Endodermal cell (in vitro differentiated cells): ENCODE results near the gene MRPL33. TPM values are rescaled to one million over a fixed set of nuclear protein-coding genes. Genes with fewer than 3 reads are reported as not detected.

Source experiments
- DNase-seq: peaks from one replicate; pipeline ENCODE4 v3.0.0-alpha.2; 2017
- H3K27ac ChIP-seq: 2 replicates; pipeline ENCODE4 v1.5.1; 2013; ENCODE audit warnings: mild to moderate bottlenecking, low read depth, low read length, moderate library complexity
- H3K27me3 ChIP-seq: 2 replicates; pipeline ENCODE4 v1.6.1; 2013; ENCODE audit warnings: mild to moderate bottlenecking, low read length, moderate library complexity; ENCODE audit not compliant: insufficient read depth, control insufficient read depth, poor library complexity, severe bottlenecking
- H3K36me3 ChIP-seq: 2 replicates; pipeline ENCODE4 v1.7.0; 2013; ENCODE audit warnings: mild to moderate bottlenecking, low read length, moderate library complexity; ENCODE audit not compliant: control insufficient read depth, insufficient read depth
- H3K4me1 ChIP-seq: one replicate; pipeline ENCODE4 v1.7.0; 2013; ENCODE audit warnings: low read length; ENCODE audit not compliant: control insufficient read depth, insufficient read depth
- H3K4me3 ChIP-seq: 2 replicates; pipeline ENCODE4 v1.5.1; 2013; ENCODE audit warnings: mild to moderate bottlenecking, low read length, moderate library complexity
- H3K9ac ChIP-seq: 2 replicates; pipeline ENCODE4 v1.6.1; 2013; ENCODE audit warnings: mild to moderate bottlenecking, low read length, moderate library complexity; ENCODE audit not compliant: poor library complexity, severe bottlenecking; ENCODE audit errors: extremely low read depth
- H3K9me3 ChIP-seq: 2 replicates; pipeline ENCODE4 v1.6.1; 2013; ENCODE audit warnings: mild to moderate bottlenecking, low read length, moderate library complexity; ENCODE audit not compliant: control insufficient read depth
- H3K27ac Mint-ChIP-seq: 2 replicates; pipeline ENCODE4 v1.8.0; 2020; ENCODE audit warnings: mixed read lengths
- H3K27me3 Mint-ChIP-seq: 2 replicates; pipeline ENCODE4 v1.8.0; 2021; ENCODE audit warnings: mild to moderate bottlenecking, mixed read lengths; ENCODE audit not compliant: insufficient read depth
- H3K36me3 Mint-ChIP-seq: 2 replicates; pipeline ENCODE4 v1.8.0; 2020; ENCODE audit warnings: low read depth, mixed read lengths
- H3K4me1 Mint-ChIP-seq: 2 replicates; pipeline ENCODE4 v1.8.0; 2020; ENCODE audit warnings: mixed read lengths
- H3K4me3 Mint-ChIP-seq: 2 replicates; pipeline ENCODE4 v1.8.0; 2020; ENCODE audit warnings: mild to moderate bottlenecking, moderate library complexity, mixed read lengths
- H3K9me3 Mint-ChIP-seq: 2 replicates; pipeline ENCODE4 v1.8.0; 2020; ENCODE audit warnings: mild to moderate bottlenecking, mixed read lengths
- WGBS, 2 experiments: methylation state at CpG; one replicate each; pipeline versions ENCODE4 v1.1.5 to v1.1.7; 2013; ENCODE audit warnings: missing lambda C conversion rate in 2 of 2, mixed read lengths in 1 of 2; ENCODE audit not compliant: insufficient coverage in 1 of 2, insufficient read length in 1 of 2; 5-methylcytosine and 5-hydroxymethylcytosine counted together
- total RNA-seq, 2 donors: library from RNA; stranded (reverse); fragmentation: NEBNext Ultra II Directional in 1 of 2; extraction: Animal tissue kit (Norgen Biotek cat#: 25700) in 1 of 2; gene quantifications; 2 replicates in 1 of 2; 3 replicates in 1 of 2; pipeline ENCODE4 v1.2.1, GENCODE V29; 2021
- TF ChIP-seq, protein P1 (sequence below): fragments of 200-600 bp; sonication (generic); conservative IDR thresholded peaks from 2 replicates; pipeline ENCODE4 v1.5.0; 2021; ENCODE audit warnings: antibody characterized with exemption, mild to moderate bottlenecking

The MRPL33 gene
- total RNA-seq, 2 donors from 2014 or later: 69.5 to 80.6 TPM

- no peak overlapping the region for H3K9ac ChIP-seq
- TF ChIP-seq, protein P1, sequence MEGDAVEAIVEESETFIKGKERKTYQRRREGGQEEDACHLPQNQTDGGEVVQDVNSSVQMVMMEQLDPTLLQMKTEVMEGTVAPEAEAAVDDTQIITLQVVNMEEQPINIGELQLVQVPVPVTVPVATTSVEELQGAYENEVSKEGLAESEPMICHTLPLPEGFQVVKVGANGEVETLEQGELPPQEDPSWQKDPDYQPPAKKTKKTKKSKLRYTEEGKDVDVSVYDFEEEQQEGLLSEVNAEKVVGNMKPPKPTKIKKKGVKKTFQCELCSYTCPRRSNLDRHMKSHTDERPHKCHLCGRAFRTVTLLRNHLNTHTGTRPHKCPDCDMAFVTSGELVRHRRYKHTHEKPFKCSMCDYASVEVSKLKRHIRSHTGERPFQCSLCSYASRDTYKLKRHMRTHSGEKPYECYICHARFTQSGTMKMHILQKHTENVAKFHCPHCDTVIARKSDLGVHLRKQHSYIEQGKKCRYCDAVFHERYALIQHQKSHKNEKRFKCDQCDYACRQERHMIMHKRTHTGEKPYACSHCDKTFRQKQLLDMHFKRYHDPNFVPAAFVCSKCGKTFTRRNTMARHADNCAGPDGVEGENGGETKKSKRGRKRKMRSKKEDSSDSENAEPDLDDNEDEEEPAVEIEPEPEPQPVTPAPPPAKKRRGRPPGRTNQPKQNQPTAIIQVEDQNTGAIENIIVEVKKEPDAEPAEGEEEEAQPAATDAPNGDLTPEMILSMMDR: no peak
These were observed 34.7 kb upstream of the MRPL33 start for GRCh38 chr2:27736890-27737204.

DNA sequence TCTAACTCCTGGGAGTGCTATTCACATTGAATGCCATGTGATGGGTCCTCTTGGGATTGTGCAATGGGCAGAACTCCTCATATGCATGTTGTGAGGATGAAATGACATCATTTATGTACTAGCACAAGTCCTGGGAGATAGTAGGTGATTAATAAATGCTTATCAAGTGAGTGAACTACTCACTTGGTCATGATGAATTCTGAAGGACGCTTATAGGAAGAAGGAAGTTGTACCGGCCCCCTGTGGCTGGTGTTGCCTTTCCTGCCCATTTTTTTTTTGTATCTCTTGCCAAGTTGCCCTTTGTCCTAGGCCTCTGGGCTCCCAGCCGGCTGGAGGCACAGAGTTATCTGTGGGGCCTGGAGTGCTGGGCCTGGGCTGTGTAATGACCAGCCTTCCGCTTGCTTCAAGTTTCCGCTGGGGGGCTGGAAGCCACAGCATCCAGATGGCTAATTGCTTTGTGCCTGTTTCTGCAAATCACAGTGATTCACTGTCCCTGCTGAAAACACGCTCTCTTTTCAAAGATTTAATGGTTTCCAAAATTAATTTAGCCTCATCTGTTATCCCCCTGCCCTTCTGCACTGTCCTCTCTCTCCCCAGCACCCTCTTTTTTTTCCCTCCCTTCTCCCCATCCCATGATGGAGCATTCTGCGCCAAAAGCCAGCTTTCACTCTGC is 33.7 kb upstream of the MRPL33 start:
- no peak overlapping the region for H3K4me3 ChIP-seq
- no peak overlapping the region for H3K27ac ChIP-seq
- Mint-ChIP-seq H3K4me1 (peaks cover 11% of the 10 kb centered on the region), H3K27ac (no peak overlapping the region), H3K27me3 (peaks cover 3% of the 10 kb centered on the region), H3K36me3 (no peaks in the 10 kb centered on the region), H3K9me3 (peaks cover 16% of the 10 kb centered on the region), H3K4me3 (no peak overlapping the region)
- WGBS, 2 experiments: 80 to 84% methylated on average over 7 of the region's 7 CpGs
- no peaks in the 10 kb centered on the region for H3K27me3 ChIP-seq
- H3K9me3 ChIP-seq: no peaks in the 10 kb centered on the region
- H3K36me3 ChIP-seq: no peaks in the 10 kb centered on the region
- H3K4me1 ChIP-seq: no peaks in the 10 kb centered on the region
- TF ChIP-seq, protein P1: no peak
- no peak for DNase-seq
- no peak overlapping the region for H3K9ac ChIP-seq

More at GRCh38 chr2:27736890-27737204, 34.7 kb upstream of the MRPL33 start:
- no peak for DNase-seq
- H3K9me3 ChIP-seq: no peaks in the 10 kb centered on the region
- Mint-ChIP-seq H3K27ac (no peak overlapping the region), H3K36me3 (no peaks in the 10 kb centered on the region), H3K4me1 (peaks cover 11% of the 10 kb centered on the region), H3K9me3 (peaks cover 13% of the 10 kb centered on the region), H3K27me3 (peaks cover 3% of the 10 kb centered on the region), H3K4me3 (no peak overlapping the region)
- H3K4me1 ChIP-seq: no peaks in the 10 kb centered on the region
- H3K27me3 ChIP-seq: no peaks in the 10 kb centered on the region
- H3K4me3 ChIP-seq: no peak overlapping the region
- no peak overlapping the region for H3K27ac ChIP-seq
- H3K36me3 ChIP-seq: no peaks in the 10 kb centered on the region
- WGBS, 2 experiments: 95 to 100% methylated on average over 2 to 6 of the region's 6 CpGs

- no peaks in the 10 kb centered on the region for H3K36me3 Mint-ChIP-seq
These were observed 33.0 kb upstream of the MRPL33 start for GRCh38 chr2:27738349-27739057.

More at GRCh38 chr2:27738349-27739057, 33.0 kb upstream of the MRPL33 start:
- DNase-seq: no peak
- no peak overlapping the region for H3K27ac Mint-ChIP-seq
- Histone ChIP-seq H3K36me3 (no peaks in the 10 kb centered on the region), H3K9me3 (no peaks in the 10 kb centered on the region), H3K27ac (no peak overlapping the region), H3K27me3 (no peaks in the 10 kb centered on the region), H3K4me3 (no peak overlapping the region), H3K9ac (no peak overlapping the region), H3K4me1 (no peaks in the 10 kb centered on the region)
- WGBS, 2 experiments: 92 to 94% methylated on average over 8 to 13 of the region's 13 CpGs
- H3K4me3 Mint-ChIP-seq: no peak overlapping the region
- H3K4me1 Mint-ChIP-seq: peaks cover 11% of the 10 kb centered on the region
- H3K27me3 Mint-ChIP-seq: peaks cover 3% of the 10 kb centered on the region
- TF ChIP-seq, protein P1: no peak
- peaks cover 17% of the 10 kb centered on the region for H3K9me3 Mint-ChIP-seq
